Measurements from ENCODE around the gene COMMD4.

COMMD4 gene

GRCh38 chr15:75348562-75349350, 12.9 kb downstream of the COMMD4 start:
- TF ChIP-seq, protein P1, sequence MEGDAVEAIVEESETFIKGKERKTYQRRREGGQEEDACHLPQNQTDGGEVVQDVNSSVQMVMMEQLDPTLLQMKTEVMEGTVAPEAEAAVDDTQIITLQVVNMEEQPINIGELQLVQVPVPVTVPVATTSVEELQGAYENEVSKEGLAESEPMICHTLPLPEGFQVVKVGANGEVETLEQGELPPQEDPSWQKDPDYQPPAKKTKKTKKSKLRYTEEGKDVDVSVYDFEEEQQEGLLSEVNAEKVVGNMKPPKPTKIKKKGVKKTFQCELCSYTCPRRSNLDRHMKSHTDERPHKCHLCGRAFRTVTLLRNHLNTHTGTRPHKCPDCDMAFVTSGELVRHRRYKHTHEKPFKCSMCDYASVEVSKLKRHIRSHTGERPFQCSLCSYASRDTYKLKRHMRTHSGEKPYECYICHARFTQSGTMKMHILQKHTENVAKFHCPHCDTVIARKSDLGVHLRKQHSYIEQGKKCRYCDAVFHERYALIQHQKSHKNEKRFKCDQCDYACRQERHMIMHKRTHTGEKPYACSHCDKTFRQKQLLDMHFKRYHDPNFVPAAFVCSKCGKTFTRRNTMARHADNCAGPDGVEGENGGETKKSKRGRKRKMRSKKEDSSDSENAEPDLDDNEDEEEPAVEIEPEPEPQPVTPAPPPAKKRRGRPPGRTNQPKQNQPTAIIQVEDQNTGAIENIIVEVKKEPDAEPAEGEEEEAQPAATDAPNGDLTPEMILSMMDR (IDR thresholded peaks at IDR 0.05) = no peak

DNA sequence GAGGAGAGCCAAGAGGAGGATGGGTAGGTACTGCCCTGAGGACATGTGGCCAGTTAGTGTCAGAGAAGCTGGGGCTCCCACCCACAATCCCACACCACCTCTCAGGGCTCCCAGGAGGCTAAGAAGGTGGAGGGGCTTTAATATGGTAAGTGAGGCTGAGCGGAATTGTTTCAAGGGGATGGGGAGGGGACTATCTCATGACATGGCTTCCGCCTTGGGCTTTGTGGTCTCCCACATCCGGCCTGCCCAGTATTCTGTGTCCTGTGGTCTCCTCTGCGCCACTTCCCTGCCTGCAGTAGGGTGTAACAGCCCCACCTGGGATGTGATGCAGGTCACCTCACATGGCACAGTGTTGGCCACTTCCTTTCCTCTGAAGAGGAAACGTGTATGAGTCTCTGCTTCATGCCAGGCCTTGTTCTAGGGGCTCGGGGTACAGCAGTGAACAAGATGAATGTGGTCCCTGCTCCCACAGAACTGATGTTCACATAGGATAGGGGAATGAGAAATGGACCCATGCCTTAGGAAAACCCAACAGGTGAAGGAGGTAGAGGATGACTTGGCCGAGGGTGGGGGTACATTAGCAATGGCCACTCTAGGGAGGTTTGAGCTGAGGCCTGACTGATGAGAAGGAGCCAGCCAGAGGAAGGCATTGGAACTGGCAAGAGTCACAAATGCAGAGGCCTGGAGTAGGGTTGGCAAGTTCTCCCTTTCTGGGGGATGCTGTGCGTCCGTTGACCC, 14.2 kb downstream of the COMMD4 start:
- TF ChIP-seq, protein P1 (IDR thresholded peaks at IDR 0.05) = no peak

- TF ChIP-seq, protein P1 (IDR thresholded peaks at IDR 0.05) = no peak
Observed at GRCh38 chr15:75350601-75351361, 14.9 kb downstream of the COMMD4 start.

DNA sequence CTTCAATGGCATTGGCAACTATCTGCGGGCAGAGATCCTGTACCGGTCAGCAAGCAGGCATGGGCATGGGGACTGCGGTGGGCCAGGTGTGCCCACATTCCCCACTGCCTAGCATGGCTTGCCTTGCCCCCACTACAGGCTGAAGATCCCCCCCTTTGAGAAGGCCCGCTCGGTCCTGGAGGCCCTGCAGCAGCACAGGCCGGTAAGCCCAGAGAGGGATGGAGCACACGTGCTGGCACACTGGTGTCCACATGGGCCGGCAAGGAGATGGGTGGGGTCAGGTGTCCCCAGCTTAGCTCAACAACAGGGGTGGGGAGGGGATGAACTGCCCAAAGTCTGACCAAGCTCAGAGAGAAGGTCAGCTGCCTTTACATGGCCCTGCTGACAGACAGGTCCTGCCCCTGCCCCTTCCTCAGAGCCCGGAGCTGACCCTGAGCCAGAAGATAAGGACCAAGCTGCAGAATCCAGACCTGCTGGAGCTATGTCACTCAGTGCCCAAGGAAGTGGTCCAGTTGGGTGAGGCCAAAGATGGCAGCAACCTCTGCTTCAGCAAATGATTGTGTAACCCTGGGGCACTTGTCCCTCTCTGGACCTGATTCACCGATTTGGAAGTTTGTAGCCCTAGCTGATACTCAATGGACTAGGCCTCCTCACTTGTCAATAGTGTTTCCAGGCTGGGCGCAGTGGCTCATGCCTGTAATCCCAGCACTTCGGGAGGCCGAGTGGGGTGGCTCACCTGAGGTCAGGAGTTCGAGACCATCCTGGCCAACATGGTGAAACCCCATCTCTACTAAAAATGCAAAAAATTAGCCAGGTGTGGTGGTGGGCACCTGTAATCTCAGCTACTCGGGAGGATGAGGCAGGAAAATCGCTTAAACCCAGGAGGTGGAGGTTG, 16.6 kb downstream of the COMMD4 start:
- TF ChIP-seq, protein P1 (IDR thresholded peaks at IDR 0.05) = no peak

DNA sequence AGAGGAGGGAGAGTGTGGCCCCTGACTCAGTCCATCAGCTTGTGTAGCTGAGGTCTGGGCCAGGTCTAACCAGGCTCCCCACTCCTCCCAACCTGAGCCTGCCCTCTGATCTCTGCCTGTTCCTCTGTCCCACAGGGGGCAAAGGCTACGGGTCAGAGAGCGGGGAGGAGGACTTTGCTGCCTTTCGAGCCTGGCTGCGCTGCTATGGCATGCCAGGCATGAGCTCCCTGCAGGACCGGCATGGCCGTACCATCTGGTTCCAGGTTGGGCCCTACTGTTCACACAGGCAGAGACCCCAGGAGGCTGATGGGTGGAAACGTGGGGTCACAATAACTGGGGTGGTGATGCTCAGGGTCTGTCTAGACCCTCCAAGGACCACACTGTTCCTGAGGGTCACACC, 17.7 kb downstream of the COMMD4 start:
- TF ChIP-seq, protein P1 (IDR thresholded peaks at IDR 0.05) = no peak

- TF ChIP-seq, protein P1 (IDR thresholded peaks at IDR 0.05) = no peak
Observed at GRCh38 chr15:75354454-75354853, 18.6 kb downstream of the COMMD4 start.

DNA sequence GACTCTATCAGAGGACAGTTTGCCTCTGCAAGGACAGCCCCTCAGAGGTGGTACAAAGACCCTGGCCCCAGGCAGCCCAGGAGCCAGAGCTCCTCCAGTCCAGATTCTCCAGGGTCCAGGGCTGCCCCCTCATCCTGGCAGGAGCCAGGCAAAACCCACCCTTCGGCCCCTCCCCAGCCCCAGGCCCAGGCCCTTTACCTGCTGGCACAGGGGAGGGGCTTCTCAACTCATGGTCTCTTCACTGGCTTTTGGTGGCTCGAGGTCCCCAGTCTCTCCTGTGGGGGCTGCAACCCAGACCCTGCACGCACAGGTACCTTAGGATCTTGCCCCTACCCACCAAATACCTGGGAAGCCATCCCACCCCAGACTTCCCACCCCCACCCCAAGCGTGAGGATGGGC, 19.5 kb downstream of the COMMD4 start:
- TF ChIP-seq, protein P1 (IDR thresholded peaks at IDR 0.05) = no peak

Data from LNCAP (cell line).